Spleen (tissue), 11 donors: Measurements from ENCODE around the gene EPHB2. TPM values are rescaled to one million over a fixed set of nuclear protein-coding genes. Genes with fewer than 3 reads are reported as not detected.
A peak's percentile ranks its signal among the peaks of the same experiment; 100 is the strongest.
"Not testable (repeated sequence)": the region's sequence is repeated elsewhere in the genome, so short reads cannot be mapped to it uniquely, and the experiment has no call there.

Experiments
- DNase-seq: peaks from one replicate; pipeline ENCODE4 v3.0.0-alpha.2; 2020
- H3K27ac ChIP-seq, 8 donors: fragments of 200-600 bp; sonication (generic) in 7 of 8; 1 replicate in 4 of 8; 2 replicates in 4 of 8; pipeline versions ENCODE4 v1.5.0 to v1.8.0; 2016 to 2021; ENCODE audit warnings: inconsistent platforms in 4 of 8, mild to moderate bottlenecking in 4 of 8, moderate library complexity in 1 of 8
- H3K27me3 ChIP-seq, 7 donors: fragments of 200-600 bp; sonication (generic) in 6 of 7; replicated peaks in 1 of 7; 1 replicate in 4 of 7; 2 replicates in 3 of 7; pipeline versions ENCODE4 v1.5.0 to v1.8.0; 2016 to 2021; ENCODE audit warnings: inconsistent platforms in 3 of 7, mild to moderate bottlenecking in 1 of 7
- H3K36me3 ChIP-seq, 6 donors: fragments of 200-600 bp; sonication (generic) in 5 of 6; 1 replicate in 4 of 6; 2 replicates in 2 of 6; pipeline versions ENCODE4 v1.5.0 to v1.8.0; 2016 to 2021; ENCODE audit warnings: inconsistent platforms in 2 of 6
- H3K4me1 ChIP-seq, 6 donors: fragments of 200-600 bp; sonication (generic) in 5 of 6; 1 replicate in 3 of 6; 2 replicates in 3 of 6; pipeline versions ENCODE4 v1.5.0 to v1.8.0; 2016 to 2021; ENCODE audit warnings: inconsistent platforms in 3 of 6
- H3K4me3 ChIP-seq, 8 donors: fragments of 200-600 bp; sonication (generic) in 7 of 8; 1 replicate in 4 of 8; 2 replicates in 4 of 8; pipeline versions ENCODE4 v1.5.0 to v1.8.0; 2016 to 2021; ENCODE audit warnings: inconsistent platforms in 4 of 8, mild to moderate bottlenecking in 4 of 8, moderate library complexity in 2 of 8
- H3K9me3 ChIP-seq, 8 donors: fragments of 200-600 bp; sonication (generic) in 7 of 8; 1 replicate in 4 of 8; 2 replicates in 4 of 8; pipeline versions ENCODE4 v1.5.0 to v1.8.0; 2016 to 2021; ENCODE audit warnings: inconsistent platforms in 4 of 8
- CTCF ChIP-seq, 11 experiments: fragments of 200-600 bp in 7 of 11; fragments of 450-650 bp in 4 of 11; sonication (generic) in 4 of 11; IDR thresholded peaks in 8 of 11; conservative IDR thresholded peaks in 3 of 11; 1 replicate in 7 of 11; 2 replicates in 4 of 11; pipeline versions ENCODE4 v1.4.0 to v1.8.0; 2016 to 2021; ENCODE audit warnings: antibody characterized with exemption in 11 of 11, inconsistent platforms in 4 of 11, mild to moderate bottlenecking in 1 of 11
- POLR2A ChIP-seq, 3 donors: fragments of 450-650 bp; IDR thresholded peaks; one replicate each; pipeline ENCODE4 v1.5.1; 2017; ENCODE audit warnings: antibody characterized with exemption in 3 of 3, mild to moderate bottlenecking in 1 of 3
- POLR2AphosphoS5 ChIP-seq, 3 donors: sonication (generic); formaldehyde crosslinking; IDR thresholded peaks; one replicate each; pipeline ENCODE4 v1.5.1; 2017; ENCODE audit warnings: antibody characterized with exemption in 3 of 3
- WGBS, 5 donors: extraction: QIAGEN DNeasy Blood & Tissue Kit in 3 of 5; methylation state at CpG; one replicate each; pipeline versions ENCODE4 v1.1.5 to v1.1.7; 2013 to 2018; 5-methylcytosine and 5-hydroxymethylcytosine counted together
- intact Hi-C: fragments of 100-400 bp; cut with DNase I; formaldehyde crosslinking; loops from one replicate; pipeline ENCODE4 v1.15.0; 2023; ENCODE audit warnings: low total_unique reads
- polyA plus RNA-seq, 3 donors: library from polyadenylated mRNA; stranded (reverse); fragments of 200-250 nt; gene quantifications; one replicate each; pipeline ENCODE4 v1.2.1, GENCODE V29; 2013
- total RNA-seq, 7 donors: library from RNA; depleted of rRNA in 3 of 7; stranded (reverse); fragments of >200 nt in 3 of 7; fragmentation: NEBNext Ultra II Directional in 4 of 7; extraction: Animal tissue kit (Norgen Biotek cat#: 25700) in 4 of 7; gene quantifications; one replicate each; pipeline versions ENCODE4 v1.1.0 to v1.2.1, GENCODE V29; 2016 to 2021
- donor health status: healthy with polysubstance abuse.
- donor health status: DM: no; HTN: no; CAD: no; lungs with moderate emphysema.
- donor health status: DM: no; HTN: no; CAD: no.
- donor health status: Bipolar disorder and iron deficiency.
- donor health status: healthy.
- donor health status: DM: no; HTN: no; CAD: no.
- donor health status: DM: yes; HTN: yes; CAD: no.

The EPHB2 gene
- total and polyA plus RNA-seq, 10 donors, result 0.67 to 9.3 (median 6.3) TPM

- H3K27me3 ChIP-seq, result peaks cover 0 to 46% (median 0%) of the 10 kb centered on the region in 7 donors
- no peaks in the 10 kb centered on the region for H3K4me1 ChIP-seq
- no peak for DNase-seq
- H3K4me3 ChIP-seq, result no peak overlapping the region
- H3K9me3 ChIP-seq, result peaks cover 3 to 31% (median 24%) of the 10 kb centered on the region in 8 donors
- WGBS, 5 donors, result 51 to 80% (median 76%) methylated on average over 2 of the region's 2 CpGs
- TF ChIP-seq CTCF (IDR thresholded peaks at IDR 0.05 in 8 of 11, conservative IDR thresholded peaks at IDR 0.05 in 3 of 11) (no peak), POLR2A (IDR thresholded peaks at IDR 0.05) (no peak), POLR2AphosphoS5 (IDR thresholded peaks at IDR 0.05) (no peak)
- H3K36me3 ChIP-seq, result no peaks in the 10 kb centered on the region
- no peak overlapping the region for H3K27ac ChIP-seq
- intact Hi-C loops, result no loop called here
Observed at GRCh38 chr1:22941257-22941656, 230.6 kb downstream of the EPHB2 start.

DNA sequence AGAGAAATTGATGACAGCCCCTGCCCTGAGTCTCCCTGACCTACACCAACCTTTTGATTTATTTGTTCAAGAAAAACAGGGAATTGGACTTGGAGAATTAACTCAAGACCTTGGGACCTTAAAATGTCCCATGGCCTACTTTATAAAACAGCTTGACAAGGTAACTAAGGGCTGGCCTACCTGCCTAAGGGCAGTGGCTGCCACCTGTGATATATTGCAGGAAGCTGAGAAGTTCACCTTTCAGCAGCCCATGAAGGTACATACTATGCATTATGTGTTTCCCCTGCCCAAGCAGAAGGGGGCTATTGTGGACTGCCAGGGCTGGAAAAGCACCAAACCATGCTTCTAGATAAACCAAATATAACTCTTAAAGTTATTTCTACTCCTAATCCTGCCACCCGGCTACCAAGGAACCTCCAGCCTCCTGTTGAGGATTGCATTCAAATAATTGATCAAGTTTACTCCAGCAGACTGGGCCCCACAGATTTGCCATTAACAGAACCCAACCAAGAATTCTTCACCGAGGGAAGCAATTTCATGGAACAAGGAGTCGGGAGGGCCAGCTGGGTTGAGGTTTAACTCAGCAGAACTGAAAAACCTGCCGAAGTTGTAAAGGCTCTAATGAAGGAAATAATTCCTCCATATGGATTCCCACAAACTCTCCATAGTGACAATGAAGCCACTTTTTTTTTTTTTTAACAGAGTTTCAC, 233.9 kb downstream of the EPHB2 start:
- H3K4me1 ChIP-seq, result no peaks in the 10 kb centered on the region
- intact Hi-C loops, result no loop called here
- H3K27ac ChIP-seq, result no peak overlapping the region
- H3K27me3 ChIP-seq, result peaks cover 0 to 58% (median 0%) of the 10 kb centered on the region in 7 donors
- DNase-seq, result no peak
- no peaks in the 10 kb centered on the region for H3K36me3 ChIP-seq
- WGBS, 5 donors, result 89 to 94% (median 90%) methylated on average over 4 of the region's 4 CpGs
- peaks cover 3 to 30% (median 23%) of the 10 kb centered on the region in 8 donors for H3K9me3 ChIP-seq
- TF ChIP-seq POLR2A (IDR thresholded peaks at IDR 0.05), result no peak
- no peak for TF ChIP-seq CTCF (IDR thresholded peaks at IDR 0.05 in 8 of 11, conservative IDR thresholded peaks at IDR 0.05 in 3 of 11)
- TF ChIP-seq POLR2AphosphoS5 (IDR thresholded peaks at IDR 0.05), result no peak
- no peak overlapping the region for H3K4me3 ChIP-seq

- H3K36me3 ChIP-seq, H3K27ac ChIP-seq, H3K4me3 ChIP-seq, H3K4me1 ChIP-seq, intact Hi-C loops: not testable (repeated sequence)
- H3K9me3 ChIP-seq, result peaks cover 3 to 23% (median 16%) of the 10 kb centered on the region in 8 donors
- WGBS, 5 donors, result 77 to 98% (median 92%) methylated on average over 5 of the region's 5 CpGs
- DNase-seq, result peak; percentile 8
- H3K27me3 ChIP-seq, result peaks cover 0 to 63% (median 0%) of the 10 kb centered on the region in 7 donors
Observed at GRCh38 chr1:22945171-22945570, 234.5 kb downstream of the EPHB2 start.

DNA sequence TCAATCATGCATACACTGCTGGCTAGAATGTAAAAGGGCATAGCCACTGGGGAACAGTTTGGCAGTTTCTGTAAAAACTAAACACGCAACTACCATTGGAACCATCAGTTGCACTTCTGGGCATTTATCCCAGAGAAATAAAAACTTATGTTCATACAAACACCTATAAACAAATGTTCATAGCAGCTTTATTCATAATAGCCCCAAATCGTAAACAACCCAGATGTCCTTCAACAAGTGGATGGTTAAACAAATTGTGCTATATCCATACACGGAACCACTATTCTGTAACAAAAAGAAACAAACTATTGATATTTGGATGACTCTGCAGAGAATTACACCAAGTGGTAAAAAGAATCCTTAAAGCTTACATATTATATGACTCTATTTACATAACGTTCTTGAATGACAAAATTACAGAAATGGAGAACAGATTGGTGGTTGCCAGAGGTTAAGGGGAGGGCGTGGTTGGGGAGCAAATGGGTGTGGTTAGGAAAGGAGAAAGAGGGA, 239.2 kb downstream of the EPHB2 start:
- H3K27me3 ChIP-seq, result peaks cover 0 to 77% (median 19%) of the 10 kb centered on the region in 7 donors
- no peaks in the 10 kb centered on the region for H3K36me3 ChIP-seq
- no peak for DNase-seq
- no peaks in the 10 kb centered on the region for H3K9me3 ChIP-seq
- intact Hi-C loops, result no loop called here
- TF ChIP-seq POLR2A (IDR thresholded peaks at IDR 0.05) (no peak), POLR2AphosphoS5 (IDR thresholded peaks at IDR 0.05) (no peak), CTCF (IDR thresholded peaks at IDR 0.05 in 8 of 11, conservative IDR thresholded peaks at IDR 0.05 in 3 of 11) (no peak)
- no peak overlapping the region for H3K4me3 ChIP-seq
- no peak overlapping the region for H3K27ac ChIP-seq
- peaks cover 0 to 11% (median 2%) of the 10 kb centered on the region in 6 donors for H3K4me1 ChIP-seq
- WGBS, 5 donors, result 78 to 80% (median 79%) methylated on average over 5 of the region's 5 CpGs
